Chondrocyte (in vitro differentiated cells): ENCODE data around the gene DOK7. TPM values are rescaled to one million over a fixed set of nuclear protein-coding genes. Genes with fewer than 3 reads are reported as not detected.

Experiments
- DNase-seq: peaks from one replicate; pipeline ENCODE4 v3.0.0; 2021; ENCODE audit warnings: mixed read lengths, low spot score
- H3K27ac Mint-ChIP-seq: one replicate; pipeline ENCODE4 v1.8.0; 2021; ENCODE audit warnings: mild to moderate bottlenecking, moderate library complexity, mixed read lengths; ENCODE audit not compliant: unreplicated experiment
- H3K27me3 Mint-ChIP-seq: 2 replicates; pipeline ENCODE4 v1.8.0; 2021; ENCODE audit warnings: low read depth, mixed read lengths
- H3K36me3 Mint-ChIP-seq: 2 replicates; pipeline ENCODE4 v1.8.0; 2021; ENCODE audit warnings: low read depth, mixed read lengths
- H3K4me1 Mint-ChIP-seq: 2 replicates; pipeline ENCODE4 v1.8.0; 2021; ENCODE audit warnings: low read depth, mild to moderate bottlenecking, mixed read lengths
- H3K4me3 Mint-ChIP-seq: one replicate; pipeline ENCODE4 v1.8.0; 2021; ENCODE audit warnings: mild to moderate bottlenecking, moderate library complexity, mixed read lengths; ENCODE audit not compliant: unreplicated experiment
- H3K9me3 Mint-ChIP-seq: 2 replicates; pipeline ENCODE4 v1.8.0; 2021; ENCODE audit warnings: low read depth, mixed read lengths
- total RNA-seq: library from RNA; stranded (reverse); gene quantifications from 3 replicates; pipeline ENCODE4 v1.2.1, GENCODE V29; 2021
- TF ChIP-seq, protein P1 (sequence below): fragments of 200-600 bp; sonication (generic); IDR thresholded peaks from 2 replicates; pipeline ENCODE4 v1.5.0; 2021; ENCODE audit warnings: antibody characterized with exemption, mild to moderate bottlenecking, moderate library complexity

DOK7 gene
- total RNA-seq, 1 donor from 2014 or later = 0.37 TPM

DNA sequence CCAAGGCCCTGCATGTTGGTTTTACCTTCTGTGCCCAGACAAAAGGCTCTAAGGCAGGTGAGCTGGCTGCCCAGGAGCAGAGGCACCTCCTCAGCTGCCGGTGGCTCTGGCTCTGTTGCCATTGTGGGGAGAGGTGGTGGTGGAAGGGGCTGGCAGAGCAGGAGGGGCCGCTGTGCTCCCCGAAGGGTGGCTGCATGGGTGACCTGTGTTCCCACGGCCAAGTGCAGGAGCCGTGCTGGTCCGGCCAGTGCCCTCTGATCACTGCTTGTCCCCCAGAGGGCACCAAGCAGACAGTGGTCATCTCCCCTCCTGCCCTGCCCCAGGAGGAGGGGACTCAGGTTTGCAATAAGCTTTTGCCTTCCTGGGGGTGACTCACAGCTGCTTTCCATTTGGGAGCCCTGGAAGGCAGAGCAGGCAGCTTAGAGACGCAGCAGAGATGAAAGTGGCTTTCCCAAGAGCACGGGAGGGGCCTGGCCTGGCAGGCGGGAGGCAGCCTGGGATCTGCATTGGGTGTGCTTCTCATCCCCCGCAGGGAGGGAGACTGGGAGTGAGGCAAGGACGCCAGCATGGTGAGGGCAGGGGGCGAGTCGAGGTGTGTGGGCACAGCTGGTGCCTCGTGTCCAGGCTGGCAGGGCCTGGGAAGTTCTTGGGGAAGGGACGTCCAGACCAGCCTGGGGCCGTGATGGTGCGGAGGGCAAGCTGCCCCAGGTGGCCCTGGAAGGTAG lies 28.7 kb downstream of the DOK7 start:
- TF ChIP-seq, protein P1, sequence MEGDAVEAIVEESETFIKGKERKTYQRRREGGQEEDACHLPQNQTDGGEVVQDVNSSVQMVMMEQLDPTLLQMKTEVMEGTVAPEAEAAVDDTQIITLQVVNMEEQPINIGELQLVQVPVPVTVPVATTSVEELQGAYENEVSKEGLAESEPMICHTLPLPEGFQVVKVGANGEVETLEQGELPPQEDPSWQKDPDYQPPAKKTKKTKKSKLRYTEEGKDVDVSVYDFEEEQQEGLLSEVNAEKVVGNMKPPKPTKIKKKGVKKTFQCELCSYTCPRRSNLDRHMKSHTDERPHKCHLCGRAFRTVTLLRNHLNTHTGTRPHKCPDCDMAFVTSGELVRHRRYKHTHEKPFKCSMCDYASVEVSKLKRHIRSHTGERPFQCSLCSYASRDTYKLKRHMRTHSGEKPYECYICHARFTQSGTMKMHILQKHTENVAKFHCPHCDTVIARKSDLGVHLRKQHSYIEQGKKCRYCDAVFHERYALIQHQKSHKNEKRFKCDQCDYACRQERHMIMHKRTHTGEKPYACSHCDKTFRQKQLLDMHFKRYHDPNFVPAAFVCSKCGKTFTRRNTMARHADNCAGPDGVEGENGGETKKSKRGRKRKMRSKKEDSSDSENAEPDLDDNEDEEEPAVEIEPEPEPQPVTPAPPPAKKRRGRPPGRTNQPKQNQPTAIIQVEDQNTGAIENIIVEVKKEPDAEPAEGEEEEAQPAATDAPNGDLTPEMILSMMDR = no peak
- no peak for DNase-seq
- H3K9me3 Mint-ChIP-seq = no peaks in the 10 kb centered on the region
- H3K36me3 Mint-ChIP-seq = no peaks in the 10 kb centered on the region
- H3K4me1 Mint-ChIP-seq = peaks cover 3% of the 10 kb centered on the region
- no peak overlapping the region for H3K4me3 Mint-ChIP-seq
- no peak overlapping the region for H3K27ac Mint-ChIP-seq
- H3K27me3 Mint-ChIP-seq = peaks cover 13% of the 10 kb centered on the region

DNA sequence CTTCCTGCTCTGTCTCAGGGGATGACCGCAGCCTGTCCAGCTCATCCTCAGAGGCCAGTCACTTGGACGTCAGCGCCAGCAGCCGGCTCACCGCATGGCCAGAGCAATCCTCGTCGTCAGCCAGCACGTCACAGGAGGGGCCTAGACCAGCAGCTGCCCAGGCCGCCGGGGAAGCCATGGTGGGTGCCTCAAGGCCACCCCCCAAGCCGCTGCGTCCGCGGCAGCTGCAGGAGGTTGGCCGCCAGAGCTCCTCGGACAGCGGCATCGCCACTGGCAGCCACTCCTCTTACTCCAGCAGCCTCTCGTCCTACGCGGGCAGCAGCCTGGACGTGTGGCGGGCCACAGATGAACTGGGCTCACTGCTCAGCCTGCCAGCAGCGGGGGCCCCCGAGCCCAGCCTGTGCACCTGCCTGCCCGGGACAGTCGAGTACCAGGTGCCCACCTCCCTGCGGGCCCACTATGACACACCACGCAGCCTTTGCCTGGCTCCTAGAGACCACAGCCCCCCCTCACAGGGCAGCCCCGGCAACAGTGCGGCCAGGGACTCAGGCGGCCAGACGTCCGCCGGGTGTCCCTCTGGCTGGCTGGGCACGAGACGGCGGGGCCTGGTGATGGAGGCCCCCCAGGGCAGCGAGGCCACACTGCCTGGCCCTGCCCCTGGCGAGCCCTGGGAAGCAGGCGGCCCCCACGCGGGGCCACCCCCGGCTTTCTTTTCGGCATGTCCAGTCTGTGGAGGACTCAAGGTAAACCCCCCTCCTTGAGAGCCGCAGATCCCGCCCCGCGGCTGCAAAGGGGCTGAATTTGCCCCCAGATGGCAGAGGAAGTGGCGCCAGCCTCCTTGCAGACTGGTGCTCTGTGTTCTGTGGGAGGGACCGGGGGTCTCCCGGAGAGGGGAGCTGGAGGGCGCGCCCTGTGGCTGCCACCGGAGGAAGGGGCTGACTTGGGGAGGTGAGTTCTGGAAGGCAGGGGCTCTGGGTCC lies 29.9 kb downstream of the DOK7 start:
- no peaks in the 10 kb centered on the region for H3K9me3 Mint-ChIP-seq
- TF ChIP-seq, protein P1 = no peak
- peaks cover 13% of the 10 kb centered on the region for H3K27me3 Mint-ChIP-seq
- H3K4me1 Mint-ChIP-seq = peaks cover 3% of the 10 kb centered on the region
- DNase-seq = no peak
- H3K4me3 Mint-ChIP-seq = no peak overlapping the region
- no peaks in the 10 kb centered on the region for H3K36me3 Mint-ChIP-seq
- H3K27ac Mint-ChIP-seq = no peak overlapping the region

DNA sequence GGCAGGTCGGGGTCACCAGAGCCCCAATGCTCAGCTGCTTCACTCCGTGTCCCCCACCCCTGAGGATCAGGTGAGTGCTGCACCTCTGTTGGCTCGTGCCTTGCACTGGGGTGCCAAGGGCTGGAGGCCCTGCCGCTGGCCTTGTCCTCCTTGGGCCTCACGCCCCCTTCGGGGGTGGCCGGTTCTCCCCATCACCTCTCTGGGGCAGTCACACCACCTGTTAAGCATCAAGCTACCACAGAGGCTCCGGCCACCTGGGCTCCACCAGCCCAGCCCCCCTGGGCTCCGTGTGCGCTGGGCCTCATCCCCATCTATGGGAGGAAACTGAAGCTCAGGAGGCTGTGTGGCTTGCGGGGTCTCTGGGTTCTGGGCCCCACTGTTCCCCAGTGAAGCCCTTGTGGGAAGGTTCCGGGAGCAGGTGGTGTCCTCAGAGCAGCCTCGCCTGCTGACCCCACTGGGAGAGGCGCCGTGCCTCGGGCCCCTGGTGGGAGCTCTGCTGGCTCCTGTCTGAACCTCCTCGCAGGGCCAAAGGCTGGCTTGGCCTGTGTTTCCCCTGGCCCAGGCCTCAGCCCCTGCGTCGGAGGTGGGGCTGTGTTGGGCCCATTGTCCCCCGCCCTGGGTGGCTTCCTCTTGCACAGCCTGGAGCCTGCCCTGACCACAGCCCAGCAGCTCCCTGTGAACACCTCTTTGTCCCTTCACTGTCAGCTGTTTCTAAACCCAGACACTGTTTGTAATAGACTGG lies 30.8 kb downstream of the DOK7 start:
- H3K27ac Mint-ChIP-seq = no peak overlapping the region
- H3K4me1 Mint-ChIP-seq = peaks cover 3% of the 10 kb centered on the region
- DNase-seq = no peak
- no peaks in the 10 kb centered on the region for H3K9me3 Mint-ChIP-seq
- TF ChIP-seq, protein P1 = no peak
- no peaks in the 10 kb centered on the region for H3K36me3 Mint-ChIP-seq
- H3K4me3 Mint-ChIP-seq = no peak overlapping the region
- peaks cover 13% of the 10 kb centered on the region for H3K27me3 Mint-ChIP-seq

DNA sequence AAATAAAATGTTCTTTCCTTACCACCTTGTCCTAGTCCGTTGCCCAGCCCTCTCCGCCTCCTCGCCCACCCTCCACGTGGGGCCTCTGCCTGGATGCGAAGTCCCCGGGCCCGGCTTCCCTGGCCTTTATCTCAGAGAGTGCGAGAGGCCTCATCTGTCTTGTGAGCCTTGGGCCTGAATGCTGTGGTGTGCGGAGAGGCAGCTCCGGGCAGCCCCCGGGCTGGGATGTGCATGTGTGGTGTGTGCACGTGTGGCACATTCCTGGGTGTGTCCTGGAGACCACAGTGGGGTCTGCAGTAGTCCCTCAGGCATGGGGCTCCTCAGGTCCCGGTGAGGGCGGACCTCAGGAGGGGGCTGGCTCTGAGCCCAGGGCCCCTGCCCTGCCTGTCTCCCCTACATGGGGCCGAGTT lies 31.4 kb downstream of the DOK7 start:
- TF ChIP-seq, protein P1 = no peak

More for the DNA sequence above, 31.4 kb downstream of the DOK7 start:
- Mint-ChIP-seq H3K4me3 (no peak overlapping the region), H3K9me3 (no peaks in the 10 kb centered on the region), H3K27me3 (peaks cover 13% of the 10 kb centered on the region), H3K27ac (no peak overlapping the region), H3K4me1 (peaks cover 3% of the 10 kb centered on the region), H3K36me3 (no peaks in the 10 kb centered on the region)
- DNase-seq = no peak
